H54 (cell line): ENCODE data around the gene TMEM134.

Source experiments
- DNase-seq: peaks from one replicate; pipeline ENCODE4 v3.0.0; 2011; ENCODE audit warnings: low spot score, mixed read lengths; ENCODE audit not compliant: insufficient read length
- FAIRE-seq: peaks from 3 replicates; lab custom pipeline; 2011; peaks lifted over from hg19 to GRCh38; lab: Jason Lieb, UNC
- POLR2A ChIP-seq: IDR thresholded peaks from 2 replicates; pipeline ENCODE4 v1.6.1; 2011; ENCODE audit warnings: low read depth, mild to moderate bottlenecking, low read length

TMEM134 gene

DNA sequence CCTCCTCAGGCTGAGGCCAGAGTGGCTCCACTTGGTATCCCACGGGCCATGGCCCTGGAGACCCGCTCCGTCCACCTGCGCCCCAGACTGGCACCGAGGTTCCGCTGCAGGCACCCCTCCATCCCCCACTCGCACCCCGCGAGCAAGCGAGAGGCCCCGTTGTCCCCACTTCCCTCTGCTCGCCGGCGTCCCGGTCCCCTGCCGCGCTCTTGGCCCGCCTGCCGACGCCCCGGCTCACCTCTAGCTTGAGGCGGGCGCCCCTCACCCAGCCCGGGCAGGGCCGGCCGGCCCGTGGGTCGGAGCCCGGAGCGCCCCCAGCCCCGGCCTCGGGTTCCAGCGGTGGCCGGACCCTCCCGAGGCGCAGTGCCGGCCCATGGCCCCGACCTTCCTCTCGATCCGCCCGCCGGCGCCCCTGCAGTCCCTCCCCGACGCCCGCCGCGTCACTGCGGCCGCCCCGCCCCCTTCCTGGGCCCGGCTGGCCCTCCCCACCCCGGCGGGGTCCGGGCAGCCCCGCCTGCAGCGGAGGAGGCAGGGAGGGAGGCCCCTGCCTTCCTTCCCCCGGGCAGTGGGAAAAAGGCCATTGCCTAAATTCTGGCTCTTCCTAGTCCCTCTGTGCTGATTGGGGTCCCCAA is 36.0 kb upstream of the TMEM134 start, which contains the start of gene PITPNM1:
Gene PITPNM1, minus strand, starts transcription at position 414 of the 632 bp plus-strand sequence. CDS start 1,183 bp downstream, outside the sequence.
- peak; percentile 82; the same call in 1 of the 2 replicates for TF ChIP-seq POLR2A
- no peak for FAIRE-seq
- peak; percentile 79 for DNase-seq

DNA sequence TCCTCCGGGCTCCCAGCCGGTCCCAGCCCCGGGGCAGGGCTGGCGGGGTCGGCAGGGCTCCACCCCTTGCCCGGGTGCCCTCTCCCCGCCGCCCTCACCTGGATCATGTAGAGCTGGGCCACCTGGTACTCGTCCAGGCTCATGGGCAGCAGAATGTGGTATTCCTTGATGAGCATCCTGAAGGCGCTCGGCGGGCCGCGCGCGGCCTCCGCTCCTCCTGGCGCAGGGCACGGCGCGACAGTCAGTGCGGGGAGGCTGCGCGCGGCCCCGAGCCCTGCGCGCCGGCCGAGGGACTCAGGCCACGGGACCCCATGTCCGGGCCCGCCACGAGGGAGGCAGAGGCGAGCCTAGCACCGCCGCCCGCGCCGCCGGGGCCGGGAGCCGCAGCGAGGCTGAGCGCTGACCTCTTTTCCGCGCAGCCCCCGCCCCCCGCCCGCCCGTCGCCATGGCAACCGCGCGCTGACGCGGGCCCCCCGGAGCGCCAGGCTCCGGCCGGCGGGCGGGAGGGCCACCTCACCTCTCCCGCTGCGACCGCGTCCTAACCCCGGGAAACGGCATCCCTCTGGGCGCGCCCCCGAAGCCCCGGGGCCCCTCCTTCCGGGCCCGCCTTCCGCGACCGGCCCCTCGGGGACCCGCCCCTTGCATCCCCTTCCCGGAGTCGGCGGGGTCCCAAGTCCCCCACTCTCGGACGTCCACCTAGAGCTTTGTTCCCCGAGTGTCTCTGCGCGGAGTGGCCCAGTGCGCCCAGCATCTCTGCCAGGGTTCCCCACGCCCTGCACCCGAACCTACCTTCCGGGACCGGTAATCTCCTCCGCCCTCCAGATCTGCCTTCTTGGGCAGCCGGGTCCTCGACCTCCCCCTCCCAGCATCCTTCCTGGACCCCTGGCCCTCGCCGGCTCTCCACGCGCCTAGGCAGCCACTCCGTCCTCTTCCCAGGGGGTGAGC is 35.2 kb upstream of the TMEM134 start:
- peak; percentile 78 for DNase-seq
- TF ChIP-seq POLR2A, result peak; percentile 6; the same call in 1 of the 2 replicates

GRCh38 chr11:67503119-67504004 is 34.3 kb upstream of the TMEM134 start:
- FAIRE-seq, result no peak
- no peak for DNase-seq
- TF ChIP-seq POLR2A, result no peak

More for the DNA sequence above, 35.2 kb upstream of the TMEM134 start:
- FAIRE-seq, result no peak

DNA sequence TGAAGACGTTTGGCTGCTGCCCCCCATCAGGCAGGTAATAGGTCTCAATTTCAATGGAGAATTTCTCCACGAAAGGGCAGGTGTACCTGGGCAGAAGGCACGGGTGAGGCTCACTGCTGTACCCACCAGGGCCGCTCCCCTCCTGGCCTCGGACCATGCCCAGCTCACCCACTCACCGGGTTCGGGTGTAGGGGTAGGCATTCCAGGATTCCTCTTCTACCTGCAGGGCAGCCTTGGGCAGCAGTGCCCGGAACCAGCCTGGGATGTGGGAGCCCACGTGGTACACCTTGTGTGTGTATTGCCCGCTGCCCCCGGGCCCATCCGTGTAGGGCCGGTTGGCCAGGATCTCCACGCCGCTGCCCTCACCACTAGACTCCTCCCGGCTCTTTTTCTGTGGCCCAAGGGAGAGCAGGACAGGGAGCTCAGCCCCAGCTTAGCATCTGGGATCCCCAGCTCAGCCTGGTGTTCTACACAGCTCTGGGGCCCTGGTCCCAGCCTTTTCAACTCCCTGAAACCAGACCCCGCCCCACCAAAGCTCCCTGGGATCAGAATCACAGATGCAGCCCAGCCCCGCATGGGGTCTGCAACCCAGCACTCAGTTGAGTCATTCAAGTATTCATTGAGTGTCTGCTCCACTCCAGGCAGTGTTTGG is 33.4 kb upstream of the TMEM134 start:
- no peak for DNase-seq
- no peak for TF ChIP-seq POLR2A
- FAIRE-seq, result no peak

- TF ChIP-seq POLR2A, result no peak
- no peak for DNase-seq
- no peak for FAIRE-seq
Measured at GRCh38 chr11:67501854-67502253, 32.8 kb upstream of the TMEM134 start.

- DNase-seq (no peak), FAIRE-seq (no peak)
- TF ChIP-seq POLR2A, result no peak
Measured at GRCh38 chr11:67500831-67501715, 32.0 kb upstream of the TMEM134 start.

DNA sequence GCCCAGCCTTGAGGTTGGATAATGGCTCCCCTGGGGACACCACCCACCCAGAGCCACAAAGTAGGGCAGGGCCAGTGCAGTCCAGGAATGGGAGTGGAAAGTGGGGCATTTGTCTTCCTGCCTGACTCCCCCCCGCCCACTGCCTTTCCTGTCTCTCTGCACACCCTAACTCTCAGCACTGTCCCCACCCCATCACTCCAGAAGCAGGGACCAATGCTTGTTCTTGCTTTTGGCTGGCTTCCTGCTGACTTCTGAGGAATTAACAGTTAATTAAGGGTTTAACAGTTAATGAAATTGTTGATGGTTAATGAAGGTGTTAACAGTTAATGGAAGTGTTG is 31.4 kb upstream of the TMEM134 start:
- FAIRE-seq (no peak), DNase-seq (no peak)
- no peak for TF ChIP-seq POLR2A

- no peak for TF ChIP-seq POLR2A
- DNase-seq (no peak), FAIRE-seq (no peak)
Measured at GRCh38 chr11:67499808-67500483, 30.9 kb upstream of the TMEM134 start.

DNA sequence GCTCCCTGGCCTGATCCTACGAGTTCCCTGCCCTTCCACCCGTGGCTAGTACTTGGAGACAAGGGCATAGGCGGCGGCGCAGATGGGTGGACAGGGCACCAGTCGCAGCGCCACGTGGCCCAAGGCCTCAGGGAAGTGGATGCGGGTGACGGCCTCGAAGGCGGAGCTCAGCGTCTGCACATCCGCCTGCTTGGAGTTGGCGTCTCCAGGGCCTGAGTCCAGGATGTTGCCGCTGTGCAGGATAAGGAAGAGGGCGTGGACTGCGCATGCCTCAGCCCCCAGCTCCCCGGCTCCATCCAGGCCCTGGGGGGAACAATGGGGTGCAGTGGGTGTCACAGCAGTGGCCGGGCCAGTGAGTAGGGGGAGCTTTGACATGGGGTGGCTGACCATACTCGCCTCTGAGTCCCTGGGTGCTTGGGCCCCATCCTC is 29.5 kb upstream of the TMEM134 start:
- DNase-seq (no peak), FAIRE-seq (no peak)
- no peak for TF ChIP-seq POLR2A

- FAIRE-seq (no peak), DNase-seq (no peak)
- TF ChIP-seq POLR2A, result no peak
Measured at GRCh38 chr11:67497656-67498291, 28.7 kb upstream of the TMEM134 start.

GRCh38 chr11:67496113-67496512 is 27.1 kb upstream of the TMEM134 start:
- TF ChIP-seq POLR2A, result no peak
- DNase-seq (no peak), FAIRE-seq (no peak)
